Mucosa of rectum (tissue), 2 donors: ENCODE results near the gene BTBD17.

Experiments used
- H3K27ac ChIP-seq, 2 donors: one replicate each; pipeline ENCODE4 v1.7.0; 2013; ENCODE audit warnings: inconsistent platforms in 2 of 2, low read depth in 2 of 2, low read length in 2 of 2
- H3K27me3 ChIP-seq, 2 donors: one replicate each; pipeline ENCODE4 v1.7.0; 2013; ENCODE audit warnings: low read length in 2 of 2; ENCODE audit not compliant: control insufficient read depth in 2 of 2, insufficient read depth in 2 of 2
- H3K36me3 ChIP-seq, 2 donors: one replicate each; pipeline ENCODE4 v1.7.0; 2013; ENCODE audit warnings: low read length in 2 of 2; ENCODE audit not compliant: control insufficient read depth in 2 of 2, insufficient read depth in 2 of 2
- H3K4me1 ChIP-seq, 2 donors: one replicate each; pipeline ENCODE4 v1.7.0; 2013; ENCODE audit warnings: low read length in 2 of 2, mild to moderate bottlenecking in 1 of 2; ENCODE audit not compliant: control insufficient read depth in 2 of 2, insufficient read depth in 2 of 2
- H3K4me3 ChIP-seq, 2 donors: one replicate each; pipeline ENCODE4 v1.7.0; 2013; ENCODE audit warnings: low read length in 2 of 2
- H3K9ac ChIP-seq, 2 donors: one replicate each; pipeline ENCODE4 v1.7.0; 2013; ENCODE audit warnings: low read length in 2 of 2, low read depth in 1 of 2, mild to moderate bottlenecking in 1 of 2
- H3K9me3 ChIP-seq, 2 donors: one replicate each; pipeline ENCODE4 v1.7.0; 2013; ENCODE audit warnings: low read length in 2 of 2; ENCODE audit not compliant: control insufficient read depth in 2 of 2
- donor health status: healthy.
- donor health status: Normal muscosa, but diverticular disease.

BTBD17 gene

DNA sequence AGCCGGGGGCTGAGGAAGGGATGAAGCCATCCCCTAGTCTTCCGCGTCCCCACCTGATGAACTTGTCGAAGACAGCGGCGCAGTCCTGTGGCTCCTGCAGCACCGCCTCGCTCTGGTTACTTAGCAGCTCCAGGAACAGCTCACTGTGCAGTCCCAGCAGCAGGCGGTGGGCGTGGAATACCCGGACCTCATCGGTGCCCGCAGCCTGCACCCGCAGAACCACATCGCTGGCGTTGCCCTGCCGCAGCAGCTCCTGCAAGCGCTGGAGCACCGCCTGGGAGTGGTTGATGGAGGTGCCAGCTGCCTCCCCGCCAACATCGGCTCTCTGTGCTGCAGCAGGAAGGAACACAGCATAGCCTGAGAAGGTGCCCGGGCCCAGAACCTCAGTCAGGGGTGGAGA lies 1.8 kb downstream of the BTBD17 start:
- H3K4me3 ChIP-seq: no peak overlapping the region
- no peak overlapping the region for H3K27ac ChIP-seq
- no peaks in the 10 kb centered on the region for H3K36me3 ChIP-seq
- H3K9me3 ChIP-seq: no peaks in the 10 kb centered on the region
- H3K27me3 ChIP-seq: peaks cover 34 to 51% of the 10 kb centered on the region in 2 donors
- no peak overlapping the region for H3K9ac ChIP-seq
- H3K4me1 ChIP-seq: peaks cover 0 to 4% of the 10 kb centered on the region in 2 donors

GRCh38 chr17:74358697-74359096 lies 3.0 kb downstream of the BTBD17 start:
- Histone ChIP-seq H3K27ac (no peak overlapping the region), H3K4me1 (peaks cover 0 to 4% of the 10 kb centered on the region in 2 donors), H3K4me3 (no peak overlapping the region), H3K9ac (no peak overlapping the region), H3K27me3 (peaks cover 41 to 51% of the 10 kb centered on the region in 2 donors), H3K9me3 (no peaks in the 10 kb centered on the region), H3K36me3 (no peaks in the 10 kb centered on the region)

DNA sequence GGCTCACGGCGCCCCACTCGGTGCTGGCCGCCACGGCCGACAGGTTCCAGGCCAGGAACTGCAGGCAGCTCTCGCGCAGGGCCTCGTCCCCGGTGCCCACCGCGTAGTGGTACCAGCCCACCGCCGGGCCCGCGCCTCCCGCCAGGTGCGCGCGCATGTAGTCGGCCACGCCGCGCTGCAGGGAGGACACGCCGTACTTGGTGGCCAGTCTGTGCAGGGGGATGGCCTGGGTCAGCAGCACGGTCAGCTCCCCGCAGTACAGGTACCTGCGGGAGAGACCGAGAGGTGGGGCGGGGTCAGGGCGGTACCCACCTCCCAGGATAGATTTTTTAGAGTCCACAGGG lies 4.2 kb downstream of the BTBD17 start:
- Histone ChIP-seq H3K9me3 (no peaks in the 10 kb centered on the region), H3K9ac (no peak overlapping the region), H3K27me3 (peaks cover 49 to 56% of the 10 kb centered on the region in 2 donors), H3K27ac (no peak overlapping the region), H3K4me3 (no peak overlapping the region), H3K36me3 (no peaks in the 10 kb centered on the region), H3K4me1 (peaks cover 0 to 4% of the 10 kb centered on the region in 2 donors)

DNA sequence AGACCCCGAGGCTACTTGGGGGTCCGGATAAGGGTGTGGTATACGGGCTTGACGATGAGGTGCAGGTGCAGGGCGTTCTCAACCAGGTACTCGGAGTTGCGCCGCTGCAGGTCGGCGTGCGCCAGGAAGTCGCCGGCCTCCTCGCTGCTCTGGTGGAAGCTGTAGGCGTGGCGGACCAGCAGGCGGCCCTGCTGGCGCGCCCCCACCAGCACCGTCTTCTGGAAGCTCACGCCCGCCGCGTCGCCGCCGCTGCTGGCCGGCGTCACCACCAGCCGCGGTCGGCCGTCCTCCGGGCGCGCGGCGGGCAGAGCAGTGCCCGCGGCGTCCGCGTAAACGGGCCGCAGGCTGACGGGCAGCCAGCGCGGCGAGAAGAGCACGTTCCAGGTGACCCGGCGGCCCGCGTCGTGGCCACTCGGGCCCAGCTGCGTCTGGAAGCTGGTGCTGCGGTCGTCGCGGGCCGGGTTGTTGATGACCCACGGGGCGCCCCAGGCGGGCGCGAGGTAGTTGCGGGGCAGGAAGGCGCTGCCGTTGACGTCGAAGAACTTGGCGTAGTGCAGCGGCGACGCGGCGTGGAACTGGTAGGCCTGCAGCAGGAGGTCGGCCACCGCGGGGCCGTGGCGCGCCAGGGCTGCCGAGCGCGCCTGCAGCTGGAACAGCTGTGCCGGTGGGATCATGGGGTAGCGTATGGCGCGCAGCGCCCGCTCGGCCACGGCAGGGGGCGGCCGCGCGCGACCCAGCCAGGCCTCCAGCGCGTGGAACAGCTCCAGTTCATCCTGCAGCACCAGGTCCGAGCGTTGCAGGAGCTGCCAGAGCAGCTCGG lies 4.8 kb downstream of the BTBD17 start:
- no peak overlapping the region for H3K27ac ChIP-seq
- no peak overlapping the region for H3K4me3 ChIP-seq
- H3K9me3 ChIP-seq: no peaks in the 10 kb centered on the region
- peaks cover 51 to 58% of the 10 kb centered on the region in 2 donors for H3K27me3 ChIP-seq
- H3K4me1 ChIP-seq: peaks cover 0 to 4% of the 10 kb centered on the region in 2 donors
- no peaks in the 10 kb centered on the region for H3K36me3 ChIP-seq
- H3K9ac ChIP-seq: no peak overlapping the region

DNA sequence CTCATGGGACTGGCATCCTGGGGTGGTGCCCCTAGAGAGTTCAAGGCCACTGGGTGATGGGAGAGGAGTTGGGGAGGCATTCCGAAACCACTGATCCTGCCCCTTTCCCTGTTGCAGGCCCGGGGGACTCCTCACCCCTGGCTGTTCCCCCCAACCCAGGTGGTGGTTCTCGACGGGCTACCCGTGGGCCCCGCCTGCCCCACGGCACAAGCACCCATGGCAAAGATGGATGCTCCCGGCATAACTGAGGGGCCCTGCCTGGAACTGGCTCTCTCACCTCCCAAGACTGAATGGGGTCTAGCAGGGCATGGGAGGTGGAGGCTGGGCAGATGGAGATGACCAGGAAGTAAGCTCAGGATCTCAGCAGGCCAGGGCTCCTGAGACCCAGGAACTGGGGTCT lies 6.6 kb downstream of the BTBD17 start:
- no peak overlapping the region for H3K27ac ChIP-seq
- no peaks in the 10 kb centered on the region for H3K36me3 ChIP-seq
- H3K4me1 ChIP-seq: peaks cover 0 to 4% of the 10 kb centered on the region in 2 donors
- no peaks in the 10 kb centered on the region for H3K9me3 ChIP-seq
- no peak overlapping the region for H3K9ac ChIP-seq
- H3K4me3 ChIP-seq: no peak overlapping the region
- peaks cover 44 to 47% of the 10 kb centered on the region in 2 donors for H3K27me3 ChIP-seq

DNA sequence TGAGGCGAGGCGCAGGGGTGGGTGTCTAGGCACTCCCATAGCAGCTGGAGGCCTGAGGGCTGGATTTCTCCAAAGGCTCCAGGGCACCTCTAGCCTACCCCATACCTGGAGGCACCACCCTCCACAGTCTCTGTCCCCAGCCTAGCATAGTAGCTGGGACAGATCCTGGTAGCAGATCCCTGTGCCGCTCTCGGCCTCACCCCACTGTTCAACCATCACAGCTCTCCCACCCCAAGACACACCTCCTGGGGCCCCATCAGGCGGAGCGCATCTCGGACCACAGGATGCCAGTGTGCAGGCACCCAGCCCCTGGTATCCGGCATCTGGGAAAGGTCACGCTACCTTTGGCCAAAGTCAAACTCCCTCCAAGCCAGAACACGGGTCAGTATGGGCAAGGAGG lies 7.1 kb downstream of the BTBD17 start:
- H3K27ac ChIP-seq: no peak overlapping the region

DNA sequence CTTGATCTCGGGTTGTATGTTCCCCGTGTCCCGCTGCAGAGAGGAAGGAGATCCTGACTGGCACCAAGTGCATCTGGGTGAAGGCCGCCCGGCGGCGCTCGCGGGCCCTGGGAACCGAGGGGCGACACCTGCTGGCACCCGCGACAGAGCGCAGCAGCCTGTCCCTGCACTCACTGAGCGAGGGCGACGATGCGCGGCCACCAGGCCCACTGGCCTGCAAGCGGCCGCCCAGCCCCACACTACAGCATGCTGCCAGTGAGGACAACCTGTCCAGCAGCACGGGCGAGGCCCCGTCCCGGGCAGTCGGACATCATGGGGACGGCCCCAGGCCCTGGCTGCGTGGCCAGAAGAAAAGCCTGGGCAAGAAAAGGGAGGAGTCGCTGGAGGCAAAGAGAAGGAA lies 7.5 kb downstream of the BTBD17 start:
- H3K4me3 ChIP-seq: no peak overlapping the region
- H3K27ac ChIP-seq: no peak overlapping the region
- no peaks in the 10 kb centered on the region for H3K9me3 ChIP-seq
- peaks cover 0 to 4% of the 10 kb centered on the region in 2 donors for H3K4me1 ChIP-seq
- no peak overlapping the region for H3K9ac ChIP-seq
- peaks cover 39 to 43% of the 10 kb centered on the region in 2 donors for H3K27me3 ChIP-seq
- no peaks in the 10 kb centered on the region for H3K36me3 ChIP-seq

More for the DNA sequence above, 7.1 kb downstream of the BTBD17 start:
- Histone ChIP-seq H3K27me3 (peaks cover 39 to 43% of the 10 kb centered on the region in 2 donors), H3K4me1 (peaks cover 0 to 4% of the 10 kb centered on the region in 2 donors), H3K9me3 (no peaks in the 10 kb centered on the region), H3K9ac (no peak overlapping the region), H3K36me3 (no peaks in the 10 kb centered on the region), H3K4me3 (no peak overlapping the region)

- Histone ChIP-seq H3K9ac (no peak overlapping the region), H3K4me1 (peaks cover 0 to 4% of the 10 kb centered on the region in 2 donors), H3K27ac (no peak overlapping the region), H3K4me3 (no peak overlapping the region), H3K36me3 (no peaks in the 10 kb centered on the region), H3K27me3 (peaks cover 35 to 40% of the 10 kb centered on the region in 2 donors), H3K9me3 (no peaks in the 10 kb centered on the region)
Observed at GRCh38 chr17:74353446-74354060, 8.1 kb downstream of the BTBD17 start.

GRCh38 chr17:74351552-74352210 lies 10.0 kb downstream of the BTBD17 start:
- Histone ChIP-seq H3K27ac (no peak overlapping the region), H3K4me3 (no peak overlapping the region), H3K9ac (no peak overlapping the region), H3K36me3 (no peaks in the 10 kb centered on the region), H3K4me1 (no peaks in the 10 kb centered on the region), H3K9me3 (no peaks in the 10 kb centered on the region), H3K27me3 (peaks cover 20 to 33% of the 10 kb centered on the region in 2 donors)

GRCh38 chr17:74350486-74350885 lies 11.2 kb downstream of the BTBD17 start:
- Histone ChIP-seq H3K27ac (no peak overlapping the region), H3K27me3 (peaks cover 13 to 24% of the 10 kb centered on the region in 2 donors), H3K36me3 (no peaks in the 10 kb centered on the region), H3K9me3 (no peaks in the 10 kb centered on the region), H3K9ac (no peak overlapping the region), H3K4me1 (no peaks in the 10 kb centered on the region), H3K4me3 (no peak overlapping the region)
